Astrocyte of the cerebellum (primary cell): Measurements from ENCODE around the gene MECR.

Source experiments
- DNase-seq: peaks from one replicate; pipeline ENCODE4 v3.0.0-alpha.2; 2011; ENCODE audit warnings: low read depth
- H3K4me3 ChIP-seq: 2 replicates; pipeline ENCODE4 v1.5.1; 2011; ENCODE audit warnings: mild to moderate bottlenecking, low read depth, low read length, moderate library complexity
- in situ Hi-C: cut with HindIII; loops from 2 replicates; pipeline ENCODE4 v1.10.0; 2017; ENCODE audit warnings: low sequenced_read_pairs
- TF ChIP-seq, protein P1 (sequence below): IDR thresholded peaks from 2 replicates; pipeline ENCODE4 v1.5.1; 2012; ENCODE audit warnings: low read length, low read depth, moderate library complexity, mild to moderate bottlenecking; ENCODE audit errors: missing control alignments

Gene MECR

GRCh38 chr1:29145739-29146437 is 84.8 kb downstream of the MECR start:
- peak; percentile 83 for DNase-seq
- TF ChIP-seq, protein P1, sequence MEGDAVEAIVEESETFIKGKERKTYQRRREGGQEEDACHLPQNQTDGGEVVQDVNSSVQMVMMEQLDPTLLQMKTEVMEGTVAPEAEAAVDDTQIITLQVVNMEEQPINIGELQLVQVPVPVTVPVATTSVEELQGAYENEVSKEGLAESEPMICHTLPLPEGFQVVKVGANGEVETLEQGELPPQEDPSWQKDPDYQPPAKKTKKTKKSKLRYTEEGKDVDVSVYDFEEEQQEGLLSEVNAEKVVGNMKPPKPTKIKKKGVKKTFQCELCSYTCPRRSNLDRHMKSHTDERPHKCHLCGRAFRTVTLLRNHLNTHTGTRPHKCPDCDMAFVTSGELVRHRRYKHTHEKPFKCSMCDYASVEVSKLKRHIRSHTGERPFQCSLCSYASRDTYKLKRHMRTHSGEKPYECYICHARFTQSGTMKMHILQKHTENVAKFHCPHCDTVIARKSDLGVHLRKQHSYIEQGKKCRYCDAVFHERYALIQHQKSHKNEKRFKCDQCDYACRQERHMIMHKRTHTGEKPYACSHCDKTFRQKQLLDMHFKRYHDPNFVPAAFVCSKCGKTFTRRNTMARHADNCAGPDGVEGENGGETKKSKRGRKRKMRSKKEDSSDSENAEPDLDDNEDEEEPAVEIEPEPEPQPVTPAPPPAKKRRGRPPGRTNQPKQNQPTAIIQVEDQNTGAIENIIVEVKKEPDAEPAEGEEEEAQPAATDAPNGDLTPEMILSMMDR = no peak
- in situ Hi-C loops = no loop called here
- no peak overlapping the region for H3K4me3 ChIP-seq

DNA sequence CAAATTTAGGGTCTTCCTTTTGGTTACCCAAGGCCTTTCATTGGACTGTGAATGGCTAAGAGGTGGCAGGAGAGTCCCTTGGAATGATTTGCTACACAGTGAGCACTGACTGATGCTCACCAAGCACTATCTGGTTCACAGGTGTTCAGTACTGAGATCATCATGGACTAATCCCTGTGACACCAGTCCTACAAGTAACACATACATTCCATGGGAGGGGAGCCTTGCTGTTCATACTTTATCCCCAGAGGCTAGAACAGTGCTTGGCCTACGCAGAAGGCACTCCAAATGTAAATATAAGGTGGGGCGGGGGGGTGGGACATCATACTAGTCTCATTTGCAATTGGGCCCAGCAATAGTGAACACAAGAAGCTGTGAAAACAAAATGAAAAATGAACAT is 86.6 kb downstream of the MECR start:
- DNase-seq = no peak
- TF ChIP-seq, protein P1 = no peak
- H3K4me3 ChIP-seq = no peak overlapping the region
- in situ Hi-C loops = no loop called here

DNA sequence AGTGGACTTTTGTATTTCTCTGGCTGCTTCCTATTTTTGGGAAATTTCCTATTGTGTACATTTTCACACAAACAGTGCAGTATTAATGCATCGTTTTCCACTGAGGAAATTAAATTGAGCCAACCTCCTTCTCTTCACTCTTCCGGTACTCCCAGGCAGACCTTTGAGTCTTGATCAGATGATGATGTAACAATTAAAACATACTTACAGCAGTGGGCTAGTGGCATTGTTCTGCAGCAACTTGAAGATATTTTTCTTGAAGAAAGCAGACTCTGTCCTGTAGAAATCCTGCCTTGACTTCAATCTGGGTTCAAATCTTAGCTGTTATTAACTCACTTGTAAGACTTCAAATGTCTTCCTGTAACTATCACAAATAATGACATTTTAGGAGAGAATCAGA is 88.0 kb downstream of the MECR start:
- in situ Hi-C loops = no loop called here
- TF ChIP-seq, protein P1 = no peak

More for the DNA sequence above, 88.0 kb downstream of the MECR start:
- no peak overlapping the region for H3K4me3 ChIP-seq
- DNase-seq = no peak
